Transverse colon (tissue), 4 donors: ENCODE results near the gene MCC.

Source experiments
- CTCF ChIP-seq, 5 experiments: fragments of 200-600 bp in 3 of 5; fragments of 450-650 bp in 2 of 5; sonication (generic) in 3 of 5; IDR thresholded peaks; 1 replicate in 2 of 5; 2 replicates in 3 of 5; pipeline ENCODE4 v1.5.1; 2016 to 2017; ENCODE audit warnings: antibody characterized with exemption in 5 of 5, inconsistent platforms in 3 of 5, mild to moderate bottlenecking in 2 of 5, moderate library complexity in 1 of 5
- POLR2A ChIP-seq: fragments of 450-650 bp; IDR thresholded peaks from one replicate; pipeline ENCODE4 v1.6.1; 2016; ENCODE audit warnings: antibody characterized with exemption, mild to moderate bottlenecking, moderate library complexity
- POLR2AphosphoS5 ChIP-seq, 3 donors: sonication (generic); formaldehyde crosslinking; IDR thresholded peaks; one replicate each; pipeline ENCODE4 v1.6.1; 2016; ENCODE audit warnings: antibody characterized with exemption in 3 of 3

GRCh38 chr5:113071401-113071800, 416.9 kb downstream of the MCC start:
- TF ChIP-seq POLR2AphosphoS5 (IDR thresholded peaks at IDR 0.05) (no peak), CTCF (IDR thresholded peaks at IDR 0.05) (no peak), POLR2A (no peak)
